Testis (tissue), 2 donors: ENCODE data around the gene GPR35.

Source experiments
- POLR2A ChIP-seq: fragments of 450-650 bp; IDR thresholded peaks from one replicate; pipeline ENCODE4 v1.6.1; 2017; ENCODE audit warnings: antibody characterized with exemption, mild to moderate bottlenecking, moderate library complexity
- TF ChIP-seq, protein P1 (sequence below), 3 experiments: fragments of 450-650 bp in 2 of 3; fragments of 200-600 bp in 1 of 3; sonication (generic) in 1 of 3; IDR thresholded peaks; one replicate each; pipeline ENCODE4 v1.5.1; 2016 to 2019; ENCODE audit warnings: antibody characterized with exemption in 3 of 3, mild to moderate bottlenecking in 2 of 3, moderate library complexity in 1 of 3

DNA sequence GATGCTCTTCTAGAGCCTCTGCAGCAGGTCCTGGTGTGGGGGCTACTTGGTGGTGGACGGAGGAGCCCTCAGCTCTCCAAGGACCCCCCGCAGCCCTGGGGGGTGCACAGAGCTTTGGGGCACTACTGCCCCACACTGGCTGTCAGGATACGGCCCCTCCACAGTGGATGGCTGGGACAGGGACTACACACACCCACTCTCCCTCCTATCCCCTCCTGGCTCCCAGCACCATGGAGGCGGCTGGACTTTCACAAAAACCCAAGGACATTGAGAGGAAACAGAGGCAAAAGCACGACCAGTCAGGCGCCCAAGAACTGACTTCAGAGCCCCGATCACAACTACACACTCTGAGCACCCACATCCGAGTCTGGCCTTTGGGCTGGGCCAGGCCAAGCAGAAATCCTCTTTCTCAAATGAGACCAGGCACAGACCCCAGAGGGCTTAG is 12.6 kb downstream of the GPR35 start:
- TF ChIP-seq POLR2A, result no peak
- TF ChIP-seq, protein P1, sequence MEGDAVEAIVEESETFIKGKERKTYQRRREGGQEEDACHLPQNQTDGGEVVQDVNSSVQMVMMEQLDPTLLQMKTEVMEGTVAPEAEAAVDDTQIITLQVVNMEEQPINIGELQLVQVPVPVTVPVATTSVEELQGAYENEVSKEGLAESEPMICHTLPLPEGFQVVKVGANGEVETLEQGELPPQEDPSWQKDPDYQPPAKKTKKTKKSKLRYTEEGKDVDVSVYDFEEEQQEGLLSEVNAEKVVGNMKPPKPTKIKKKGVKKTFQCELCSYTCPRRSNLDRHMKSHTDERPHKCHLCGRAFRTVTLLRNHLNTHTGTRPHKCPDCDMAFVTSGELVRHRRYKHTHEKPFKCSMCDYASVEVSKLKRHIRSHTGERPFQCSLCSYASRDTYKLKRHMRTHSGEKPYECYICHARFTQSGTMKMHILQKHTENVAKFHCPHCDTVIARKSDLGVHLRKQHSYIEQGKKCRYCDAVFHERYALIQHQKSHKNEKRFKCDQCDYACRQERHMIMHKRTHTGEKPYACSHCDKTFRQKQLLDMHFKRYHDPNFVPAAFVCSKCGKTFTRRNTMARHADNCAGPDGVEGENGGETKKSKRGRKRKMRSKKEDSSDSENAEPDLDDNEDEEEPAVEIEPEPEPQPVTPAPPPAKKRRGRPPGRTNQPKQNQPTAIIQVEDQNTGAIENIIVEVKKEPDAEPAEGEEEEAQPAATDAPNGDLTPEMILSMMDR (IDR thresholded peaks at IDR 0.05), result no peak
